ENCODE results near the gene MCTP2.
"Not testable (repeated sequence)": the region's sequence is repeated elsewhere in the genome, so short reads cannot be mapped to it uniquely, and the experiment has no call there.

Gene MCTP2

GRCh38 chr15:94455297-94455696, 223.9 kb downstream of the MCTP2 start:
- DNase-seq (ENCODE audit: low read depth), result no peak

DNA sequence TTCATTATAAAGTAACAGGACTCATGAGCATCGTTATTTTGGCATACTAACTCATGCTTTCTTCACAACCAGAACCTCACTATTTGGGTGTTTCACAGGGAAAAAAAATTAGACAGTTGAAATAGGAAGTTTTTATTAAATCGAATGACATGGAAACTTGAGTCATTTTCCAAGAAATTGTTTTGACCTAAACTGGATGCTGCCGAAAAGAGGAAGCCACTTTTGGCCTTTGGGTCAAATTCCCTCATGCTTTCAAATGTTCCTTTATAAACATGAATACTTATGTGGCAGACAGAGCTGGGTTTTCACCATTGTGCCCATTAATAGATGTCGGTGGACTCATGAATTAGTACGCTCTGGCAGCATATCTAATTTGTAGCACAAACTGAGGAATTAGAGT, 224.9 kb downstream of the MCTP2 start:
- no peak for DNase-seq (ENCODE audit: low read depth)

GRCh38 chr15:94457661-94458060, 226.3 kb downstream of the MCTP2 start:
- no peak for DNase-seq (ENCODE audit: low read depth)

DNA sequence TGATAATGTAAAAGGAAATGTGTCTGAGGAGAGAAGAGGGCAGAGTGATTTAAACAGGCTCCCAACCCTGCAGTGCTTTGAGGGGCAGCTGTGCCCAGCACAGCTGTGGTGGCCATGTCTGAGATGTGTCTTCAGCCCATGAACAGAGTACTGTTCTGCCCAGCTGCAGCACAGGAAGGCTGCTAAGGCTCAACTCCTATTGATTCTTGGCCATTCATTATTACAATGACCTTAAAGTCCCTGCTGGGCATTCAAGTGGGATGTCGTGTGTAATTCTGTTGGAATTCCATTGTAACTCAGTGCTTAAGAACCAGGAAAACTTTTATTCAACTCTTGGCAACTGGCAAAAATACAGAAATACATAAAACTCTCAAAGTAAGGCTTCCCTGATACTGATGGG, 229.3 kb downstream of the MCTP2 start:
- no peak for DNase-seq (ENCODE audit: low read depth)

DNA sequence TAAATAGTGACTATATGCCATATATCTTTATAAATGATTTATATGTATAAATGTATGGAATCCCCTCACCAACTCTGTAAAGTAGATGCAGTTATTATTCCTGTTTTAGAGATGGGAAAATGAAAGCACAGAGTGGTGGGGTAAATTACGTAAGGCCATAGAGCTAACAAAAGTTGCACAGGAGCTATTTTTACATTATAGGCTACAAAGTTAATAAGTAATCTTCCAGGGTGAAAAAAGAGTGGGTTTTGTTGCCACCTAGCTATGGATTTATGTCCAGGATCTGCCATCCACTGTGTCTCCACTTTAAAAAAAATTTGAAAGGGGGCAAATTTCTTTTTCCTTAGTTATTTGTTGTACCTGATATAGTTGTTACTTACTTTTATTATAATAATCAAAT, 235.7 kb downstream of the MCTP2 start:
- DNase-seq (ENCODE audit: low read depth), result no peak

- no peak for DNase-seq (ENCODE audit: low read depth)
Observed at GRCh38 chr15:94470492-94470891, 239.1 kb downstream of the MCTP2 start.

GRCh38 chr15:94476686-94477085, 245.3 kb downstream of the MCTP2 start:
- no peak for DNase-seq (ENCODE audit: low read depth)

DNA sequence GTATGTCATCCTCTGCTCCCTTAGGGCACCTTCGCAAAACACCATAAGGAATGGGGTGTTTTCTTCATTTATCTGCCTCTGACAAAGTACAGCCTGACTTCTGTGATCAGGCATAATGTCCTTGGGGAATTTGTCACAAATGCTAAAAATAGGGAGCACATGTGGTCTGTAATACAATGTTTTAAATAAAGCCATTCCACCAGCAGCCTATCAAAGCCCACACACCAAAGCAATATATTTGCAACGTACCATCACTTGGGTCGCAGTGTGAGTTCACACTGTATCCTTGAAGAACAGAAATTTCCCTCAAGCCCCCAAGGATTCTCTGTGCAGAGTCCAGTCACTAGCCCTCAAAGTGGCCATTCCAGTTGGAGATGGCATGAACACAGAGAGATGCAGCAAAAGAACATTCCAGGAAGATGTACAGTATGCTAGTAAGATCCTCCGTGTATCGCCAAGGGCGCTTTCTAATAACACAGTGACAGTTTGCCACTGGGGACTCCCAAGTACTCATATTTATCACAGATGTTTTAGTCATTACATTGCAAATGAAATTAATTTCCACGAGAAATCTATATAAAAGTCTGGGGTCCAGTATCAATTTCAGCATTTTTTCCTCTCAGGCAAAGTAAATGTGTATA, 246.7 kb downstream of the MCTP2 start:
- no peak for DNase-seq (ENCODE audit: low read depth)

DNA sequence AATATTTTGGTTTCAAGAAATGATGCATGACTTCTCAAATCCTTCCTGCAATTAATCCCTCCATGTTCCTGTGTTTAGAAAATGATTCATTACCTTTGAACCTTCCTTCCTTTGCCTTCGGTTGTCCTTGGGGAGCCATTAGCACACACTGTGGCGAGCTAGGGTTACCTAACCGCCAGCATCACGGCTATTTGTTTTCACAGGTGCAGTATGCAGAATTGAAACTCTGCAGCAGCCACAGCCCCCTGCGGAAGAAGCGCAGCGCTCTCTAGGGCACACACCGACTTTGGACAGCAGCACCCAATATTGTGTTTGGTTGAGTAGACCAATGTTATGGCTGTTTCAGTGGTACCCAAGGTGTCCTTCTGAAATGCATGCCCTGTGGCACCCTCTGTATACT, 247.4 kb downstream of the MCTP2 start:
- DNase-seq (ENCODE audit: low read depth), result no peak

- DNase-seq (ENCODE audit: low read depth), result no peak
Observed at GRCh38 chr15:94480289-94480834, 249.0 kb downstream of the MCTP2 start.

- no peak for DNase-seq (ENCODE audit: low read depth)
Observed at GRCh38 chr15:94485148-94485719, 253.9 kb downstream of the MCTP2 start.

GRCh38 chr15:94487635-94488034, 256.3 kb downstream of the MCTP2 start:
- DNase-seq (ENCODE audit: low read depth), result no peak

DNA sequence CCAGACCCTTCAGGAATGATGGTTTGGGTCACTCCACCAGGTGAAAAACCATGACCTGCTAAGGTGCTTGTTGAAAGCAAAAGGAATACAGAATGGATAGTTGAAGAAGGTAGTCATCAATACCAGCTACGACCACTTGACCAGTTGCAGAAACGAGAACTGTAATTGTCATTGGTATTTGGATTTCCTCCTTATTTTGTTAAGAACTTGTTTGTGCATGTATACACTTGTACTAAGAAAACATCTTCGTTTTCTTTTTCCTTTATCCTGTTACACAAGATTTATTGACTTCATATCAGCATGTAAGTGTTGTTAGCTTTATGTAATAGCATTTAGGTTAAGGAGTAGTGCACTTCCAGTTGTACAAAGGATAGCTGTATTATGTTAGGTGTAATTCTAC, 261.8 kb downstream of the MCTP2 start:
- DNase-seq (ENCODE audit: low read depth), result no peak

DNA sequence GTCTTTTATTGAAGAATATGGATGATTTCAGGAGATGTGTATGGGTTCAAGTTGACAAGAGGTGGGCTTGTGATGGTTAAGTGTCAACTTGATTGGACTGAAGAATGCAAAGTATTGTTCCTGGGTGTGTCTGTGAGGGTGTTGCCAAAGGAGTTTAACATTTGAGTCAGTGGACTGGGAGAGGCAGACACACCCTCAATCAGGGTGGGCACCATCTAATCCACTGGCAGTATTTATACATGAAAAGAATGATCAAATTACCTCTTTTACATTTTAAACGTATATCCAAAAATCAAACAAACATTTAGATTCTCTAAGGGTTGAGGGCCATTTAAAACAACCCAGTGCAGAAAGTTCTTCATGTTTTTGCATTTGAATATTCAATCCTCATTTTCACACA, 262.2 kb downstream of the MCTP2 start:
- not testable (repeated sequence) for DNase-seq (ENCODE audit: low read depth)

GRCh38 chr15:94494732-94495131, 263.4 kb downstream of the MCTP2 start:
- no peak for DNase-seq (ENCODE audit: low read depth)

DNA sequence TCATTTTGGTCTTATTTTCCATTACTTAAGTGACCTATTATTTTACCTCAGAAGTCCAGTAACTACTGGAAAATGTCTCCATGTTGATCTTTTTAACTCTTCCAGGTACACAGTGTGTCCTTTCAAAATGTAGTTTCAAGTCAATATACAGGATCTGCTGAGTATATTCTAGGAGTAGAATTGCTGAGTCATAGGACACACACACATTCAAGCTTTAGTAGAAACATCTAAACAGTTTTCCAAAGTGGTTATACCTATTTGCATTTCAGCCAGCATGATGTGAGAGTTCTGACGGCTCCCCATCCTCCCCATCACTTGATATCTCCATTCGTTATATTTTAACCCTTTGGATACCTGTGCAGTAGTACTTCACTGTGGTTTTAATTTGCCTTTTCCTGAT, 271.9 kb downstream of the MCTP2 start:
- DNase-seq (ENCODE audit: low read depth), result no peak

DNA sequence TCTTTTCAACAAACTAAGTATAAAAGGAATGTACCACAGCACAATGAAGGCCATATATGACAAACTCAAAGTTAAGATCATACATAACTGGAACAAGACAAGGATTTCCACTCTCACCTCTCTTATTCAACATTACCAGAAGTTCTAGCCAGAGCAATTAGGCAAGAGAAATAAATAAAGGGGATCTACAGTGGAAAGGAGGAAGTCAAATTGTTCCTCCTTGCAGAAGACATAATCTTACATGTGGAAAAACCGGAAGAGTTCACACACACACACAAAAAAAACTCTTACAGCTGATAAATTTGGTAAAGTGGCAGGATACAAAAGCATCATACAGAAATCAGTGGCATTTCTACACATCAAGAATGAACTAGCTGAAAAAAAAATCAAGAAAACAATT, 277.9 kb downstream of the MCTP2 start:
- no peak for DNase-seq (ENCODE audit: low read depth)

GRCh38 chr15:94522125-94522524, 290.8 kb downstream of the MCTP2 start:
- DNase-seq (ENCODE audit: low read depth), result no peak

- no peak for DNase-seq (ENCODE audit: low read depth)
Observed at GRCh38 chr15:94523873-94524272, 292.5 kb downstream of the MCTP2 start.

DNA sequence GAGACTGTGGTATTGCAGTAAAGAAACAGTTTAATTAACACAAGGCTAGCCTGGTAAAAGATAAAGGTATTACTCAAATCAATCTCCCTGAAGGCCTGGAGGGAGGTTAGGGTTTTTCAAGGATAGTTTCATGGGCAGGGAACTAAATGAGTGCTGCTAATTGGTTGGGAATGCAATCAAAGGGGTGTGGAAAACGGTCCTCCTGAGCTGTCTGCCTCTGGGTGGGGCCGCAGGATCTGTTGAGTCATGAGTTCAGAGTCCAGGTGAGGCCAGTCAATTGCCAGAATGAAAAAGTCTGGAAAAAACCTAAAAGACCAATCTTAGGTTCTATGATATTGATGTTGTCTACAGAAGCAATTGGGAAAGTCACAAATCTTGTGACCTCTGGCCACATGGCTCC, 293.2 kb downstream of the MCTP2 start:
- no peak for DNase-seq (ENCODE audit: low read depth)

DNA sequence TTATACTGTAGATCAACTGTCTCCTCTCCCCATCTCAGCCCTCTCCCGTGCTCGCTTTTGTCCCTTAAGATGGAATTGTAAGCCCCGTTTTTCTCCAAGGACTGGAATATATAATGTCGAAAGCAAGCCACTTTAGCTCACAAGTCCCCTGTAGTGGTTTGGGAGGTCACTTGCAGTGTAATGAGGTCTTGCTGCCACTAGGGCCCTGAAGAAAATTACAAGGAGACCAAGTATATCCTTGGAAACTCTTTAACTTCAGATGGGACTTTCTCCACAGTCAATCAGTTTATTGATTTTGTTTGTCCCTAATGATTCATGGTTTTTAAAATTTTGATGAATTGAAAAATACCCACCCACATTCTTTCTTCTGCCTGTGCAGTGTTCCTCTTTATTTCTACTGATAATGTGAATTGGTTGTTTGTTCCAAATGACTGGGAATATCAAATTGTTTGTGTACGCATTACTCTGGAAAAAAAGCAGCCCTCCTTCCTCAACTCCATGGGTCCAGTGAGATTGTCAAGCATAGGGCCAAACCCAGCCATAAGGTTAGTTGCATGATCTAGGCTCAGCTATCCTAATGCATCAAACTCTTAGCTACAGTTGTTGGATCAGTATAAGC, 294.8 kb downstream of the MCTP2 start:
- DNase-seq (ENCODE audit: low read depth), result no peak

GRCh38 chr15:94532226-94532625, 300.9 kb downstream of the MCTP2 start:
- DNase-seq (ENCODE audit: low read depth), result no peak

Data from stimulated activated CD8-positive, alpha-beta memory T cell treated with anti-CD3 and anti-CD28 coated beads, Interleukin-15, amount 100 ng/mL, for 1 hour (primary cell).